GM19324 (cell line): Measurements from ENCODE around the gene TUBB4B.
"Not testable (repeated sequence)": the region's sequence is repeated elsewhere in the genome, so short reads cannot be mapped to it uniquely, and the experiment has no call there.

Experiments used
- ATAC-seq: cut with Tn5 transposase; IDR thresholded peaks from one replicate; pipeline ENCODE4 v1.9.1; 2021; ENCODE audit warnings: mild to moderate bottlenecking, moderate library complexity; ENCODE audit not compliant: unreplicated experiment, low FRiP score

TUBB4B gene

DNA sequence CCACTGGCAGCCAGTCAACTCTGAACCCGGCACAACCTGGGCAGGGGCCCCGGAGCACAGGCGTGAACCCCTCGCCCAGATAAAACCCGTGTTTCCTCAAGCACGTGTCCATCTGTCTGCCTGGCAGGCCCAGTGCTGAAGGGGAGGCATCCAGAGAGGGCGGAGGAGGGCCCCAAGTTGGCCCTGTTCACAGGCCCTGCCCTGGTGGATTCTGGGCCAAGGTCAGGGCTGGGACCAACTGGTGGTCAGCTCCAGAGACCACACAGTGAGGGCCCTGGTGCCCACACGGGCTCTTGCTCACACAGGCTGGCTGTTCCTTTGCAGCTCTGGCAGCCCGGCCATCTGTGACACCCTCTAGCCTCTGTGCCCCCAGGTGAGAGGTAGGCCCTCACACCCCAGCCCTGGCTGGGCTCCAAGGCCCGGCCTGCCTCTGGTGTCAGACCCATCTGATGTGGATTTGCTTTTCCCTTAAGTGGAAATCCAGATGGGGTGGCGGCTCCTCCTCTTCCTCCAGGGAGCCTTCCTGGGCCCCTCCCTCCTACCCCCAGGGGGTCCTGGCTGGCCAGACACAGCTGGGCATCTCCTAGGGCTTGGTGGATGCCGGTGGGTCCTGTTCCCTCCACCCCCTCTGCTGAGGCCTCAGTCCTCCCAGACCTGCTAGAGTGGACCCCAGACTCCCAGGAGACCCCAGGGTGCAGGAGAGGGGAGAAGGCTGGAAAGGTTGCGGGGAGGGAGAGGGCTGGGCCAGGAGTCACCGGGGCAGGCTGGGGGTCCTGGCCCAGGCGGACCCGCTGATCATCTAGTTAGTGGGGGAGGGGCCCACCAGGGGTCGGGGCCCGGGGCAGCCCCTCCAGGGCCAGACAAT is 9.5 kb downstream of the TUBB4B start:
- no peak for ATAC-seq

GRCh38 chr9:137251194-137251461 is 10.0 kb downstream of the TUBB4B start, which contains the start of gene STPG3:
Gene STPG3 (plus strand): TSS chr9:137251286. CDS start chr9:137251287, 1 bp downstream.
- ATAC-seq: no peak

DNA sequence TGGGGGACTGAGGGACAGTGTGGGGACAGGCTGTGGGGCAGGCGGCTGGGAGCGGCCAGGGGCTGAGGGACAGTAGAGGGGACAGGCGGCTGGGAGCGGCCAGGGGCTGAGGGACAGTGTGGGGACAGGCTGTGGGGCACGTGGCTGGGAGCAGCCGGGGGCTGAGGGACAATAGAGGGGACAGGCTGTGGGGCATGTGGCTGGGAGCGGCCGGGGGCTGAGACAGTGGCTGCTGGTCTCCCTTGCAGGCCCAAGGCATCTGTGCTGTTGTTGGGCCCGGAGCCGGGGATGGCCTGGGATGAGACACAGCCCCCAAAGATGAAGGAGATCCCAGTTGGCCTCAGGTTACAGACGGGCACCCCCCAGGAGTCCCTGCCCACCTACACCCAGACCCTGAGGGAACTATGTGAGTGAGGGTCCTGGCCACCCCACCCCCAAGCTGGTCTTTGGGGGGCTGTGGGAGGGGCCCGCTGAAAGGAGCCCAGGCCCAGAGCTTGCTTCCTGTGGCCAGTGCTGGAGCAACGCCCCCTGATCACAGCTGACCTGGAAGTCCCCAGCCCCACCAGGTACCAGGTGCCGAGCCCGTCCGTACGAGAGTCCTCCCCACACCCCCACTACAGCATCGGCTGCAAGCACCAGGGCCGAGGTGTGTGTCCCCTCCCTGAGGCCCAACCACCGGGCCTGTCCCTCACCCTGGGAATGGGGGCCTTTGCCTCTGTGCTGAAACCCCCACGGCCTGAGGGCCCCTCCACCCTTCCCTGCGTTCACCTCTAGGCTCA is 10.6 kb downstream of the TUBB4B start:
- ATAC-seq: no peak

GRCh38 chr9:137252555-137253506 is 11.7 kb downstream of the TUBB4B start:
- ATAC-seq: no peak

DNA sequence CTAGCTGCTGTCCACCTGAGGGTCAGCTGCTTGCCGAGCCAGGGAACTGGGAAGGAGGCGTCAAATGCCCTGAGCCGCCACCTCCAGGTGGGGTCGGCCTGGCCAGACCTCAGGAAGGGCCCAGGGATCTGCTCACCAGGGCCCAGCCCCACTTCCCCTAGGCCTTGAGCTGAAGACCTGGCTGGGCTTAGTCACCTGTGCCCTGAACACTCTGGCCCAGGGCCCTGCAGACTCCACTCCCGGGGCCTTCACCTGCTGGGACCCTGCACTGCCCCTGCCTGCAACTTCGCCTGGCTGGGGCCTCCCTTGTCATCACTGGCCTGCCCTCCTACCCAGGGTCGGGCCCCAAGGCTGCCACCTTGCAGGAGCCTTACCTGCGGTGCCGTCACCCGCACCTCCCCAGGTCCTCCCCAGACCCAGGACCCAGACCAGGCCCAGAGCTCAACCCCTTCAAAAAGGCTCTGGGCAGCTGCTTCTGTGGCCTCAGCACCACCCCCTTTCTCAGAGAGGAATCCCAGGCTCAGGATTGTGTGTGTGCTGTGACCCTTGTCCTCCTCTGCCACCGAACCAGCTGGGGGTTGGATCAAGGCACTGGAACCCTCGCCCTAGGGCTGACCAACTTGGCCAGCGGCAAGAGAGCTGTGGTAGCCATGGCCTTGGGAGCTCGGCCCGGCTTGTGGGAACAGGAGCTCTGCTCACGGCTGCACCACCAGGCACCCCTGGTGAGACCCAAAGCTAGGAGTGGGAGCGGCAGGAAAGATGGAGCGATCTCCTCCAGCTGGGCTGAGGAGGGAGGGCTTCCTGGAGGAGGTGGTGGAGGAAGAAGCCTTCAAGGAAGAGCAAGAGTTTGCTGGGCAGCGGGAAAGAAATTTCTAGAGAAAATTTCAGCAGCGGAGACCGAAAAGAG is 12.9 kb downstream of the TUBB4B start:
- ATAC-seq: no peak

DNA sequence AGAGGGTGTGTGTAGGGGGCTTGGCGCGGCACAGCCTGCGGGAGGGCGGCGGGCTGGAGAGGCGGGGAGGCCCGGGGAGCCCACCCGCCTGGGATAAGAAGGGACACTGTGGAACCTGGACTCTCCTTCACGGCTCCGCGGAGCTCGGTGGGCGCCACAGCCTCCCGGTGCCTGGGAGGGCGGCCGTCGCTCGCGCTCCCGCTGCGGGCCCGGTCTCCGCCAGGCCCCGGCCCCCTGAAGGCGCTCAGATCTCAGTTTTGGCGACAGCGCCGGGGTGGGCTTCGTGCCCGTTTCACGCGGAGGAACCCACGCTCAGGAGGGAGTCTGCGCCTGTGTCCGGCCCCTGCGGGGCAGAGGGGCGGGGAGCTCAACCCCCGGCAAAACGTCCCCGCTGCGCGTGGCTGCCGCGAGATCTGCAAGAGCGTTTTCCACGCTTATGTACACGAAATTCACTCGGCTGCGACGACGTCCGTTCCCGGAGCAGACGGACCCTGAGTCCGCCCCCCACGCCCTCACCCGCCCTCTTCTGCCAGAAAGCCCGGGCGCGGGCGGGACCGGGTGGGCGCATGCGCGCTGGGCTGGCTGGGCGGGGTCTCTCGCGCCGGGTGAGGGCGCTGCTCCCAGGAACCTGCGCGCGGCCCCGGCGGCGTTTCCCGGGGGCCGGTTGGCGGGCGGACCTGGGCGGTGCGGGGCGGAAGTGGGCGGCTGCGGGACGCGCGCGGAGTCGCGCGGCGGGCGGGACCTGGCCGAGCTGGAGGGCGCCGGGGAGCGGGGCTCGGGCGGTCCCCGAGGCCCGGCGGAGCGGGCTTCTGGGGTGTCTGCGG is 13.7 kb downstream of the TUBB4B start, which contains the start of gene NELFB:
NELFB (plus strand) TSS at position 704 of the 824 bp plus-strand sequence.
- ATAC-seq: peak; percentile 89

- ATAC-seq: no peak
Measured at GRCh38 chr9:137255448-137256114, 14.5 kb downstream of the TUBB4B start.

DNA sequence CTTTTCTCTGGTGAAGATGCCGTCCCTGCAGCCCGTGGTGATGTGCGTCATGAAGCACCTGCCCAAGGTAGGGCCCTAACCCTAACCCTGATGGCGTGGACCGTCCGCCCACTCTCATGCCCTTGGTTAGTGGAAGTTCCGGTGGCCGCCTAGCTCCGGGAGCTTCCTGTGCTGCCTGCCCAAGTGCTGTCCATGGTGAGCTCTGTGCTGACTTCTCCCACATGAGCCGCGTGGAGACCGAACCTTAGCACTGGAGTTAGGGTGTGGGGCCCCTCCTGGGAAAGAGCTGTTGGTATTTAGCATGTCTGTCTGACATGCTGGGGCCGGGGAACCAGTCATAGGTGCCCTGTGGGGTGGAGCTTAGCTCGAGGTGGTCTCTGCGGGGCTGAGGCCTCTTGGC is 15.3 kb downstream of the TUBB4B start:
- no peak for ATAC-seq

DNA sequence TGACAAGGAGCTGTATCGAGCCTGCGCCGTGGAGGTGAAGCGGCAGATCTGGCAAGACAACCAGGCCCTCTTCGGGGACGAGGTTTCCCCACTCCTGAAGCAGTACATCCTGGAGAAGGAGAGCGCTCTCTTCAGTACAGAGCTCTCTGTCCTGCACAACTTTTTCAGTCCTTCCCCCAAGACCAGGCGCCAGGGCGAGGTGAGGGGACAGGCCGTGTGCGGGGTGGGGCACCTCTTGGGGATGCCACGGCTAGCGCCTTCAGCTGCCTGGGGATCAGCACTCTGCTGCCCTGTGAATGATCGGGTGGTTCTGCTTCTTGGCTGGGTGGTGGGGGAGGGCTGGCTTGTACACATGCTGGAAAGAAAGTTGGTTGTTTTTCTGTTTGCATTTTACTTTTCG is 15.8 kb downstream of the TUBB4B start:
- no peak for ATAC-seq

DNA sequence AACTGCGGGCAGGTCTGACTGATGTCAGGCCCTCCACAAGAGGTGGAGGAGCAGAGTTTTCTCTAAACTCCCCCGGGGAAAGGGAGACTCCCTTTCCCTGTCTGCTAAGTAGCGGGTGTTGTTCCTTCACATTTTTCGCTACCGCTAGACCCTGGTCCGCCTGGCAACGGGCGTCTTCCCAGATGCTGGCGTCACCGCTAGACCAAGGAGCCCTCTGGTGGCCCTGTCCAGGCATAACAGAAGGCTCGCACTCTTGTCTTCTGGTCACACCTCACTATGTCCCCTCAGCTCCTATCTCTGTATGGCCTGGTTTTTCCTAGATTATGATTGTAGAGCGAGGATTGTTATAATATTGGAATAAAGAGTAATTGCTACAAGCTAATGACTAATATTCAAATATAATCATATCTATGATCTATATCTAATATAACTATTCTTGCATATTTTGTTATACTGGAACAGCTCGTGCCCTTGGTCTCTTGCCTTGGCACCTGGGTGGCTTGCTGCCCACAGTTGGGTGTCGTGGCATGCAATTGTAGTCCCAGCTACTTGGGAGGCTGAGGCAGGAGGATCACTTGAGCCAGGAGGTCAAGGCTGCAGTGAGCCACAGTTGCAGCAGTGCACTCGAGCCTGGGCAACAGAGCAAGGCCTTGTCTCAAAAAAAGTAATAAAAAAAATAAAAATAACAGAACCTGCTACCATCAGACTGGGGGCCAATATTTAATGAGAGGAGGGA is 21.3 kb downstream of the TUBB4B start:
- not testable (repeated sequence) for ATAC-seq

- no peak for ATAC-seq
Measured at GRCh38 chr9:137262909-137263285, 21.8 kb downstream of the TUBB4B start.

DNA sequence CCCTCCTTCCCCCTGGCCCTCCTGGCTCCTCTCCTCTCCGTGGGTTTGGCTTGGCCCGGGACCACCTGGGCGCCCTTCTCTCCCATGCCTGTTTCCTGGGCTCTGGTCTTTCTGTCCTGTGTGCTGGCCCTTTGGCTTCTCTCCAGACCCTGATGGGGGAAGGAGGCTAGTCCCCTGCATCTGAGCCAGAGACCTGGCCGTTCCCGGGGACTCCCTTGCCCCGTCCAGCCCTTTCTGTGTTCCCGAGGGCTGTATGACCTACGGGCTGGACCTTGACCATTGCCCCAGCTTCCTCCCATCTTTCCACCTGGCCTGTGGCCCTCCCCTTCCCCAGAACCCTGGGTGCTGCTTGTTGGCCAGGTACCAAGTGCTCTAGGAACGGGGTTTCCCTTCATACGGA is 22.4 kb downstream of the TUBB4B start:
- ATAC-seq: no peak

GRCh38 chr9:137264067-137264466 is 23.0 kb downstream of the TUBB4B start:
- ATAC-seq: no peak

DNA sequence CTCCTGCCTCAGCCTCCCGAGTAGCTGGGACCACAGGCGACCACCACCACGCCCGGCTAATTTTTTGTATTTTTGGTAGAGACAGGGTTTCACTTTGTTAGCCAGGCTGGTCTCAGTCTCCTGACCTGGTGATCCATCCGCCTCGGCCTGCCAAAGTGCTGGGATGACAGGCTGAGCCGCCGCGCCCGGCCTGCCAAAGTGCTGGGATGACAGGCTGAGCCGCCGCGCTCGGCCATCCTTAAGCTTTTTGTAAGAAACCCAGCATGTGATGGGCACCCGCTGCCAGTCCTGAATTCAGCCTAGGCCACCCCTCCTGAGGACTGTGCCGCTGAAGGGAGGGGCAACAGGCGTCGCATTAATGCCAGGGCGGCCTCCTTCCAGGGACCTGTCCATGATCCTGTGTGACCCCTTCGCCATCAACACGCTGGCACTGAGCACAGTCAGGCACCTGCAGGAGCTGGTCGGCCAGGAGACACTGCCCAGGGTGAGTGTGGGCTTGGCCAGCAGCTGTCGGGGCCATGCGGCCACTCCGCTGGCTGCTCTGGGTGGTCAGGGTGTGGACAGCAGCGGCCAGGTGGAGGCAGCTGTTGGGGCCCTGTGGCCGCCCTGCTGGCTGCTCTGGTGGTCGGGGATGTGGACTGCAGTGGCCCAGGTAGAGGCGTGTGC is 24.5 kb downstream of the TUBB4B start:
- no peak for ATAC-seq

GRCh38 chr9:137266162-137266527 is 25.1 kb downstream of the TUBB4B start:
- no peak for ATAC-seq

DNA sequence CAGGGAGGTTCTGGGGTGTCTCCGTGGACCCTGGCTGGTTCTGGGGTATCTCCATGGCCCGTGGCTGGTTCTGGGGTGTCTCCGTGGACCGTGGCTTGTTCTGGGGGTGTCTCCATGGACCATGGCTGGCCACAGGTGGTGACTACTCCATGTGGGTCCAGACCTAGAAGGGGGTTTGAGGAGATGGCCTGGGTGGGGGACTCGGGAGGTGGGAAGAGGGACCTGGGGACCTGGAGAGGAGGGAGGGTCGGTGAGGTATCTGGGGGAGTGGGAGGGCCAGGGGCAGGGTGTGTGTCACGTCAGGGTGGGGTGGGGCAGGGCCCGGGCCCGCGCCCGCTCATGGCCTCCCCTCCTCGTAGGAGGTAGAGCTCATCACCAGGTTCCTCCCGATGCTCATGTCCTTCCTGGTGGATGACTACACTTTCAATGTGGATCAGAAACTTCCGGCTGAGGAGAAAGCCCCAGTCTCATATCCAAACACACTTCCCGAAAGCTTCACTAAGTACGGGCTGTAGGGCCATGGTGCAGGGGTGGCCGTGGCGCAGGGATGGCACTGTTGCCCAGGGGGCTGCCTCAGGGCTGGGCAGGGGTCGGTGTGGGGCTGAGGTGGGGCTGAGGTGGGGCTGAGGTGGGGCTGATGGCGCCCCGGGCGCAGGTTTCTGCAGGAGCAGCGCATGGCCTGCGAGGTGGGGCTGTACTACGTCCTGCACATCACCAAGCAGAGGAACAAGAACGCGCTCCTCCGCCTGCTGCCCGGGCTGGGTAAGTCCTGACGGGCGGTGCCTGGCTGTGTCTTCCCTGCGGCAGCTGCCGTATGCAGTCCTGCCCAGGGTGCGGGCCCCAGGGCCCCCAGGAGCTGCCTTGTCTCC is 25.7 kb downstream of the TUBB4B start:
- no peak for ATAC-seq
